NCI-H1092 treated with DMSO at 0.1 percent for 48 hours (cell line): ENCODE data around the gene RNF146.
"Not testable (repeated sequence)": the region's sequence is repeated elsewhere in the genome, so short reads cannot be mapped to it uniquely, and the experiment has no call there.

Source experiments
- DNase-seq: peaks from one replicate; lab custom pipeline; 2025; lab: John Stamatoyannopoulos, UW

The RNF146 gene

GRCh38 chr6:127266178-127266891, at the start of gene RNF146:
Gene RNF146, plus strand, starts transcription at chr6:127266864. Its CDS starts 13,475 bp downstream, at chr6:127280339.
- DNase-seq, result peak; percentile 86

- no peak for DNase-seq
Measured at GRCh38 chr6:127219869-127220268, 46.8 kb upstream of the RNF146 start.

GRCh38 chr6:127221201-127221600, 45.5 kb upstream of the RNF146 start:
- no peak for DNase-seq

- no peak for DNase-seq
Measured at GRCh38 chr6:127222418-127222817, 44.2 kb upstream of the RNF146 start.

- DNase-seq, result no peak
Measured at GRCh38 chr6:127225497-127225896, 41.2 kb upstream of the RNF146 start.

- not testable (repeated sequence) for DNase-seq
Measured at GRCh38 chr6:127233819-127234218, 32.8 kb upstream of the RNF146 start.

GRCh38 chr6:127243501-127243900, 23.2 kb upstream of the RNF146 start:
- DNase-seq, result no peak

- no peak for DNase-seq
Measured at GRCh38 chr6:127247114-127248096, 19.3 kb upstream of the RNF146 start.

- DNase-seq, result no peak
Measured at GRCh38 chr6:127249621-127250020, 17.0 kb upstream of the RNF146 start.

GRCh38 chr6:127255286-127255685, 11.4 kb upstream of the RNF146 start:
- no peak for DNase-seq

GRCh38 chr6:127262896-127263295, 3.8 kb upstream of the RNF146 start:
- no peak for DNase-seq

- DNase-seq, result no peak
Measured at GRCh38 chr6:127263481-127263880, 3.2 kb upstream of the RNF146 start.

- peak; percentile 64 for DNase-seq
Measured at GRCh38 chr6:127266892-127267645, 405 bp downstream of the RNF146 start.

- DNase-seq, result no peak
Measured at GRCh38 chr6:127267646-127268625, 1.3 kb downstream of the RNF146 start.

- DNase-seq, result no peak
Measured at GRCh38 chr6:127272576-127272975, 5.9 kb downstream of the RNF146 start.

GRCh38 chr6:127273499-127273898, 6.8 kb downstream of the RNF146 start:
- DNase-seq, result no peak

GRCh38 chr6:127276331-127276730, 9.7 kb downstream of the RNF146 start:
- no peak for DNase-seq

GRCh38 chr6:127277878-127278843, 11.5 kb downstream of the RNF146 start:
- no peak for DNase-seq

- no peak for DNase-seq
Measured at GRCh38 chr6:127279815-127280214, 13.2 kb downstream of the RNF146 start.

GRCh38 chr6:127282184-127282583, 15.5 kb downstream of the RNF146 start:
- DNase-seq, result no peak
